Hepatocyte (in vitro differentiated cells): ENCODE data around the gene FOXD4L1.
"Not testable (repeated sequence)": the region's sequence is repeated elsewhere in the genome, so short reads cannot be mapped to it uniquely, and the experiment has no call there.

Experiments
- CTCF ChIP-seq: fragments of 200-600 bp; sonication (generic); IDR thresholded peaks from 2 replicates; pipeline ENCODE4 v1.5.1; 2016; ENCODE audit warnings: antibody characterized with exemption, mild to moderate bottlenecking; ENCODE audit not compliant: poor library complexity
- EZH2 ChIP-seq: fragments of 200-600 bp; sonication (generic); IDR thresholded peaks from 2 replicates; pipeline ENCODE4 v1.6.1; 2016; ENCODE audit warnings: antibody characterized with exemption, mild to moderate bottlenecking, borderline replicate concordance

DNA sequence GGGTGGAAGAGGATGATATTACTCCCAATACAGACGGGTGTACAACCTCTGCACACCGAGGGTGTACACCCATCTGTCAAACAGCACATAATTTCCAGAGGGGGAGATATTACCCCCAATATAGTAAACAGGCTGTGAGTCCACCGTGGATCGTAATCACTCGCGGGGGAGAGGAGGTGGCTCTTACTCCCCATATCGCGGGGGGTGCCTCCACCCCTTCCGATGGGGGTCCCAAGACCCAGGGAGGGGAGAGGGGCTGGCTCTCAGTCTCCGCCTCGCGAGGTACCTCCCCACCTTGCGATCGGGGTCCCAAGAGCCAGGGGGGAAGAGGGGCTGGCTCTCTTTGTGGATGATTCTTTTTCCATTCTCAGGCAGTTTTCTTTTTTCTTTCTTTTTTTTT, 13.4 kb downstream of the FOXD4L1 start:
- not testable (repeated sequence) for TF ChIP-seq CTCF, EZH2
